ENCODE data around the gene ARHGAP4. TPM values are rescaled to one million over a fixed set of nuclear protein-coding genes. Genes with fewer than 3 reads are reported as not detected.

ARHGAP4 gene
- total and polyA plus RNA-seq, 10 of the 15 experiments (the other 5 are each of a cell fraction or from before 2014, with no cell fraction given), result 0.71 to 120 (median 44.3) TPM

GRCh38 chrX:153971124-153971449 is 45.0 kb upstream of the ARHGAP4 start:
- SMC1A ChIA-PET (ENCODE audit: uncharacterized antibody, unreplicated experiment), result interaction anchor here (0.8 to 1.6 kb wide), 5 partner anchors 9 to 49 kb away, joined by 3 to 4 read pairs (median 3); no protein-coding TSS in a partner anchor
- Histone ChIP-seq H2AFZ (ENCODE audit: control insufficient read depth, low read depth, low read length) (peak overlapping the region; percentile 84), H3K9ac (ENCODE audit: control insufficient read depth, insufficient read depth, low read length) (peak overlapping the region; percentile 96), H3K4me3 (peak overlapping the region; percentile 95), H3K27me3 (replicated peaks in 1 of 2; ENCODE audit: control insufficient read depth in 2 of 2, insufficient read depth in 2 of 2, low read length in 1 of 2) (no peaks in the 10 kb centered on the region), H3K36me3 (ENCODE audit: control insufficient read depth in 2 of 2, insufficient read depth in 2 of 2, low read length in 1 of 2) (no peaks in the 10 kb centered on the region; a peak in 1 of 4 replicates), H3K9me3 (replicated peaks; ENCODE audit: control insufficient read depth, insufficient read depth, low read length) (no peaks in the 10 kb centered on the region), H3K4me1 (ENCODE audit: control insufficient read depth, insufficient read depth, low read length) (peaks cover 19% of the 10 kb centered on the region), H4K20me1 (ENCODE audit: control insufficient read depth, insufficient read depth) (no peaks in the 10 kb centered on the region), H3K4me2 (ENCODE audit: control insufficient read depth, insufficient read depth) (peak overlapping the region; percentile 59; the same call in 1 of the 2 replicates), H3K27ac (ENCODE audit: control insufficient read depth, insufficient read depth) (peak overlapping the region; percentile 99), H3K79me2 (ENCODE audit: control insufficient read depth, insufficient read depth, low read length) (peaks cover 67% of the 10 kb centered on the region)
- intact Hi-C loops (cut with micrococcal nuclease; ENCODE audit: unreplicated experiment) (loop anchor here (2.0 to 5.0 kb wide), 2 partner anchors 44 to 126 kb away; partner anchors contain the start of genes ARHGAP4 and MECP2), in situ Hi-C loops (cut with MboI) (no loop called here)
- DNase-seq (ENCODE audit: low read depth, low spot score) (peak; percentile 65), FAIRE-seq (no peak), ATAC-seq (peak; percentile 77)
- RAD21 ChIA-PET (ENCODE audit: unreplicated experiment), result interaction anchor here (1.1 to 6.4 kb wide), 6 partner anchors 10 to 50 kb away, joined by 3 to 48 read pairs (median 7); partner anchors contain the start of gene ARHGAP4
- POLR2A ChIA-PET, result interaction anchor here (0.5 to 7.9 kb wide), 10 partner anchors 10 to 49 kb away, joined by 3 to 68 read pairs (median 8); partner anchors contain the start of genes ARHGAP4 and IRAK1
- WGBS (ENCODE audit: insufficient coverage, insufficient replicate concordance, low lambda C conversion rate, missing lambda C conversion rate), result 2% methylated on average over 25 of the region's 34 CpGs
- CTCF ChIA-PET, result interaction anchor here (1.1 to 5.9 kb wide), 5 partner anchors 14 to 567 kb away, joined by 3 to 35 read pairs (median 6); no protein-coding TSS in a partner anchor
- no TSS peak for BruUV-seq (replicated peaks)
- TF ChIP-seq ZBTB40 (IDR thresholded peaks at IDR 0.05; ENCODE audit: borderline replicate concordance), result peak; percentile 96
- TF ChIP-seq KLF5 (IDR thresholded peaks at IDR 0.05; ENCODE audit: partially characterized antibody), result no peak
- TF ChIP-seq RFX5 (IDR thresholded peaks at IDR 0.05; ENCODE audit: low read depth, low read length), result no peak
- TF ChIP-seq, protein P1, sequence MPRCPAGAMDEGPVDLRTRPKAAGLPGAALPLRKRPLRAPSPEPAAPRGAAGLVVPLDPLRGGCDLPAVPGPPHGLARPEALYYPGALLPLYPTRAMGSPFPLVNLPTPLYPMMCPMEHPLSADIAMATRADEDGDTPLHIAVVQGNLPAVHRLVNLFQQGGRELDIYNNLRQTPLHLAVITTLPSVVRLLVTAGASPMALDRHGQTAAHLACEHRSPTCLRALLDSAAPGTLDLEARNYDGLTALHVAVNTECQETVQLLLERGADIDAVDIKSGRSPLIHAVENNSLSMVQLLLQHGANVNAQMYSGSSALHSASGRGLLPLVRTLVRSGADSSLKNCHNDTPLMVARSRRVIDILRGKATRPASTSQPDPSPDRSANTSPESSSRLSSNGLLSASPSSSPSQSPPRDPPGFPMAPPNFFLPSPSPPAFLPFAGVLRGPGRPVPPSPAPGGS (IDR thresholded peaks at IDR 0.05; ENCODE audit: borderline replicate concordance, insufficient read depth, low read depth, low read length, poor library complexity, severe bottlenecking), result peak; percentile 5
- TF ChIP-seq POLR2AphosphoS5 (IDR thresholded peaks at IDR 0.05; ENCODE audit: low read length), result peak; percentile 73; the same call in 1 of the 2 replicates
- TF ChIP-seq IKZF1 (conservative IDR thresholded peaks at IDR 0.05), result peak; percentile 94
- peak; percentile 75 for TF ChIP-seq HCFC1 (IDR thresholded peaks at IDR 0.05; ENCODE audit: low read length)
- peak; percentile 67; the same call in 1 of the 2 replicates for TF ChIP-seq POLR2A (IDR thresholded peaks at IDR 0.05; ENCODE audit: low read depth, low read length)
- TF ChIP-seq CHD2 (IDR thresholded peaks at IDR 0.05; ENCODE audit: borderline replicate concordance, low read depth, low read length), result peak; percentile 74
- 0 out of 4 replicates have a peak, but pooled peaks of 1 of the 2 experiments have one; percentile 26 for TF ChIP-seq SRF (IDR thresholded peaks at IDR 0.05; ENCODE audit: low read depth in 2 of 2, low read length in 2 of 2)
- TF ChIP-seq SIN3A (IDR thresholded peaks at IDR 0.05; ENCODE audit: low read depth, low read length), result no peak
- TF ChIP-seq, protein P2, sequence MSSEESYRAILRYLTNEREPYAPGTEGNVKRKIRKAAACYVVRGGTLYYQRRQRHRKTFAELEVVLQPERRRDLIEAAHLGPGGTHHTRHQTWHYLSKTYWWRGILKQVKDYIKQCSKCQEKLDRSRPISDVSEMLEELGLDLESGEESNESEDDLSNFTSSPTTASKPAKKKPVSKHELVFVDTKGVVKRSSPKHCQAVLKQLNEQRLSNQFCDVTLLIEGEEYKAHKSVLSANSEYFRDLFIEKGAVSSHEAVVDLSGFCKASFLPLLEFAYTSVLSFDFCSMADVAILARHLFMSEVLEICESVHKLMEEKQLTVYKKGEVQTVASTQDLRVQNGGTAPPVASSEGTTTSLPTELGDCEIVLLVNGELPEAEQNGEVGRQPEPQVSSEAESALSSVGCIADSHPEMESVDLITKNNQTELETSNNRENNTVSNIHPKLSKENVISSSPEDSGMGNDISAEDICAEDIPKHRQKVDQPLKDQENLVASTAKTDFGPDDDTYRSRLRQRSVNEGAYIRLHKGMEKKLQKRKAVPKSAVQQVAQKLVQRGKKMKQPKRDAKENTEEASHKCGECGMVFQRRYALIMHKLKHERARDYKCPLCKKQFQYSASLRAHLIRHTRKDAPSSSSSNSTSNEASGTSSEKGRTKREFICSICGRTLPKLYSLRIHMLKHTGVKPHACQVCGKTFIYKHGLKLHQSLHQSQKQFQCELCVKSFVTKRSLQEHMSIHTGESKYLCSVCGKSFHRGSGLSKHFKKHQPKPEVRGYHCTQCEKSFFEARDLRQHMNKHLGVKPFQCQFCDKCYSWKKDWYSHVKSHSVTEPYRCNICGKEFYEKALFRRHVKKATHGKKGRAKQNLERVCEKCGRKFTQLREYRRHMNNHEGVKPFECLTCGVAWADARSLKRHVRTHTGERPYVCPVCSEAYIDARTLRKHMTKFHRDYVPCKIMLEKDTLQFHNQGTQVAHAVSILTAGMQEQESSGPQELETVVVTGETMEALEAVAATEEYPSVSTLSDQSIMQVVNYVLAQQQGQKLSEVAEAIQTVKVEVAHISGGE (CRISPR knock-in tag; IDR thresholded peaks at IDR 0.05), result peak; percentile 75
- peak; percentile 49 for TF ChIP-seq SIX5 (IDR thresholded peaks at IDR 0.05; ENCODE audit: low read depth, low read length, severe bottlenecking)
- peak; percentile 9; the same call in 1 of the 2 replicates for TF ChIP-seq TCF12 (IDR thresholded peaks at IDR 0.05; ENCODE audit: low read depth, low read length)
- peak; percentile 43; the same call in 1 of the 2 replicates for TF ChIP-seq CREM (IDR thresholded peaks at IDR 0.05; ENCODE audit: low read depth)
- no peak for TF ChIP-seq NRF1 (conservative IDR thresholded peaks at IDR 0.05; ENCODE audit: low read depth, low read length)

Measured in GM12878 (cell line).